ENCODE results near the gene JOSD1. TPM values are rescaled to one million over a fixed set of nuclear protein-coding genes. Genes with fewer than 3 reads are reported as not detected.

JOSD1 gene
- total and polyA plus RNA-seq, 9 of the 15 experiments (the other 6 are each of a cell fraction or from before 2014, with no cell fraction given), result 8.9 to 39.1 (median 30.4) TPM

DNA sequence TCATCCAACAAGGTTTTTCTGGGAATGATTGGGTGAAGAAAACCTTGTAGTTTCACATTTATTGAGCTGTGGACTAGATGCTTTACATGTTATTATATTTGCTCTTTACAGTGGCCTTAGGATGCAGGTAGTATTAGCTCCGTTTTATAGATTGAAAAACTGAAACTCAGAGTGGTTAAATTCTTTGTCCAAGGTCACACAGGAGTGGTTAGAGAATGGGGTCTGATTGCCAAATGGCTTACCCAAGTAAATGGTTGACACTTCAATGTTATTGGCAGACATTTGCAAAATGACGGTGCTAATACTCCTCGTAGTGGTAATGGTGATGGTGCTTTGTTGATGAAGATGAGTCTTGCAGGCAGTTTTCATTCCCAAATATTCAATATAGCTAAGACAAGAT, 7.2 kb upstream of the JOSD1 start (continued):
- TF ChIP-seq ZNF384 (IDR thresholded peaks at IDR 0.05; ENCODE audit: low read depth, low read length) (no peak), BCOR (IDR thresholded peaks at IDR 0.05) (peak; percentile 80; the same call in 1 of the 2 replicates), ZNF764 (CRISPR knock-in tag; IDR thresholded peaks at IDR 0.05; ENCODE audit: low read depth) (no peak), RBM25 (IDR thresholded peaks at IDR 0.05; ENCODE audit: low read depth, low read length, severe bottlenecking) (peak; percentile 85)
- TF ChIP-seq, protein P1, sequence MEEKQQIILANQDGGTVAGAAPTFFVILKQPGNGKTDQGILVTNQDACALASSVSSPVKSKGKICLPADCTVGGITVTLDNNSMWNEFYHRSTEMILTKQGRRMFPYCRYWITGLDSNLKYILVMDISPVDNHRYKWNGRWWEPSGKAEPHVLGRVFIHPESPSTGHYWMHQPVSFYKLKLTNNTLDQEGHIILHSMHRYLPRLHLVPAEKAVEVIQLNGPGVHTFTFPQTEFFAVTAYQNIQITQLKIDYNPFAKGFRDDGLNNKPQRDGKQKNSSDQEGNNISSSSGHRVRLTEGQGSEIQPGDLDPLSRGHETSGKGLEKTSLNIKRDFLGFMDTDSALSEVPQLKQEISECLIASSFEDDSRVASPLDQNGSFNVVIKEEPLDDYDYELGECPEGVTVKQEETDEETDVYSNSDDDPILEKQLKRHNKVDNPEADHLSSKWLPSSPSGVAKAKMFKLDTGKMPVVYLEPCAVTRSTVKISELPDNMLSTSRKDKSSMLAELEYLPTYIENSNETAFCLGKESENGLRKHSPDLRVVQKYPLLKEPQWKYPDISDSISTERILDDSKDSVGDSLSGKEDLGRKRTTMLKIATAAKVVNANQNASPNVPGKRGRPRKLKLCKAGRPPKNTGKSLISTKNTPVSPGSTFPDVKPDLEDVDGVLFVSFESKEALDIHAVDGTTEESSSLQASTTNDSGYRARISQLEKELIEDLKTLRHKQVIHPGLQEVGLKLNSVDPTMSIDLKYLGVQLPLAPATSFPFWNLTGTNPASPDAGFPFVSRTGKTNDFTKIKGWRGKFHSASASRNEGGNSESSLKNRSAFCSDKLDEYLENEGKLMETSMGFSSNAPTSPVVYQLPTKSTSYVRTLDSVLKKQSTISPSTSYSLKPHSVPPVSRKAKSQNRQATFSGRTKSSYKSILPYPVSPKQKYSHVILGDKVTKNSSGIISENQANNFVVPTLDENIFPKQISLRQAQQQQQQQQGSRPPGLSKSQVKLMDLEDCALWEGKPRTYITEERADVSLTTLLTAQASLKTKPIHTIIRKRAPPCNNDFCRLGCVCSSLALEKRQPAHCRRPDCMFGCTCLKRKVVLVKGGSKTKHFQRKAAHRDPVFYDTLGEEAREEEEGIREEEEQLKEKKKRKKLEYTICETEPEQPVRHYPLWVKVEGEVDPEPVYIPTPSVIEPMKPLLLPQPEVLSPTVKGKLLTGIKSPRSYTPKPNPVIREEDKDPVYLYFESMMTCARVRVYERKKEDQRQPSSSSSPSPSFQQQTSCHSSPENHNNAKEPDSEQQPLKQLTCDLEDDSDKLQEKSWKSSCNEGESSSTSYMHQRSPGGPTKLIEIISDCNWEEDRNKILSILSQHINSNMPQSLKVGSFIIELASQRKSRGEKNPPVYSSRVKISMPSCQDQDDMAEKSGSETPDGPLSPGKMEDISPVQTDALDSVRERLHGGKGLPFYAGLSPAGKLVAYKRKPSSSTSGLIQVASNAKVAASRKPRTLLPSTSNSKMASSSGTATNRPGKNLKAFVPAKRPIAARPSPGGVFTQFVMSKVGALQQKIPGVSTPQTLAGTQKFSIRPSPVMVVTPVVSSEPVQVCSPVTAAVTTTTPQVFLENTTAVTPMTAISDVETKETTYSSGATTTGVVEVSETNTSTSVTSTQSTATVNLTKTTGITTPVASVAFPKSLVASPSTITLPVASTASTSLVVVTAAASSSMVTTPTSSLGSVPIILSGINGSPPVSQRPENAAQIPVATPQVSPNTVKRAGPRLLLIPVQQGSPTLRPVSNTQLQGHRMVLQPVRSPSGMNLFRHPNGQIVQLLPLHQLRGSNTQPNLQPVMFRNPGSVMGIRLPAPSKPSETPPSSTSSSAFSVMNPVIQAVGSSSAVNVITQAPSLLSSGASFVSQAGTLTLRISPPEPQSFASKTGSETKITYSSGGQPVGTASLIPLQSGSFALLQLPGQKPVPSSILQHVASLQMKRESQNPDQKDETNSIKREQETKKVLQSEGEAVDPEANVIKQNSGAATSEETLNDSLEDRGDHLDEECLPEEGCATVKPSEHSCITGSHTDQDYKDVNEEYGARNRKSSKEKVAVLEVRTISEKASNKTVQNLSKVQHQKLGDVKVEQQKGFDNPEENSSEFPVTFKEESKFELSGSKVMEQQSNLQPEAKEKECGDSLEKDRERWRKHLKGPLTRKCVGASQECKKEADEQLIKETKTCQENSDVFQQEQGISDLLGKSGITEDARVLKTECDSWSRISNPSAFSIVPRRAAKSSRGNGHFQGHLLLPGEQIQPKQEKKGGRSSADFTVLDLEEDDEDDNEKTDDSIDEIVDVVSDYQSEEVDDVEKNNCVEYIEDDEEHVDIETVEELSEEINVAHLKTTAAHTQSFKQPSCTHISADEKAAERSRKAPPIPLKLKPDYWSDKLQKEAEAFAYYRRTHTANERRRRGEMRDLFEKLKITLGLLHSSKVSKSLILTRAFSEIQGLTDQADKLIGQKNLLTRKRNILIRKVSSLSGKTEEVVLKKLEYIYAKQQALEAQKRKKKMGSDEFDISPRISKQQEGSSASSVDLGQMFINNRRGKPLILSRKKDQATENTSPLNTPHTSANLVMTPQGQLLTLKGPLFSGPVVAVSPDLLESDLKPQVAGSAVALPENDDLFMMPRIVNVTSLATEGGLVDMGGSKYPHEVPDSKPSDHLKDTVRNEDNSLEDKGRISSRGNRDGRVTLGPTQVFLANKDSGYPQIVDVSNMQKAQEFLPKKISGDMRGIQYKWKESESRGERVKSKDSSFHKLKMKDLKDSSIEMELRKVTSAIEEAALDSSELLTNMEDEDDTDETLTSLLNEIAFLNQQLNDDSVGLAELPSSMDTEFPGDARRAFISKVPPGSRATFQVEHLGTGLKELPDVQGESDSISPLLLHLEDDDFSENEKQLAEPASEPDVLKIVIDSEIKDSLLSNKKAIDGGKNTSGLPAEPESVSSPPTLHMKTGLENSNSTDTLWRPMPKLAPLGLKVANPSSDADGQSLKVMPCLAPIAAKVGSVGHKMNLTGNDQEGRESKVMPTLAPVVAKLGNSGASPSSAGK (IDR thresholded peaks at IDR 0.05), result no peak
- TF ChIP-seq, protein P2, sequence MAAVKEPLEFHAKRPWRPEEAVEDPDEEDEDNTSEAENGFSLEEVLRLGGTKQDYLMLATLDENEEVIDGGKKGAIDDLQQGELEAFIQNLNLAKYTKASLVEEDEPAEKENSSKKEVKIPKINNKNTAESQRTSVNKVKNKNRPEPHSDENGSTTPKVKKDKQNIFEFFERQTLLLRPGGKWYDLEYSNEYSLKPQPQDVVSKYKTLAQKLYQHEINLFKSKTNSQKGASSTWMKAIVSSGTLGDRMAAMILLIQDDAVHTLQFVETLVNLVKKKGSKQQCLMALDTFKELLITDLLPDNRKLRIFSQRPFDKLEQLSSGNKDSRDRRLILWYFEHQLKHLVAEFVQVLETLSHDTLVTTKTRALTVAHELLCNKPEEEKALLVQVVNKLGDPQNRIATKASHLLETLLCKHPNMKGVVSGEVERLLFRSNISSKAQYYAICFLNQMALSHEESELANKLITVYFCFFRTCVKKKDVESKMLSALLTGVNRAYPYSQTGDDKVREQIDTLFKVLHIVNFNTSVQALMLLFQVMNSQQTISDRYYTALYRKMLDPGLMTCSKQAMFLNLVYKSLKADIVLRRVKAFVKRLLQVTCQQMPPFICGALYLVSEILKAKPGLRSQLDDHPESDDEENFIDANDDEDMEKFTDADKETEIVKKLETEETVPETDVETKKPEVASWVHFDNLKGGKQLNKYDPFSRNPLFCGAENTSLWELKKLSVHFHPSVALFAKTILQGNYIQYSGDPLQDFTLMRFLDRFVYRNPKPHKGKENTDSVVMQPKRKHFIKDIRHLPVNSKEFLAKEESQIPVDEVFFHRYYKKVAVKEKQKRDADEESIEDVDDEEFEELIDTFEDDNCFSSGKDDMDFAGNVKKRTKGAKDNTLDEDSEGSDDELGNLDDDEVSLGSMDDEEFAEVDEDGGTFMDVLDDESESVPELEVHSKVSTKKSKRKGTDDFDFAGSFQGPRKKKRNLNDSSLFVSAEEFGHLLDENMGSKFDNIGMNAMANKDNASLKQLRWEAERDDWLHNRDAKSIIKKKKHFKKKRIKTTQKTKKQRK (IDR thresholded peaks at IDR 0.05; ENCODE audit: borderline replicate concordance, low read depth, low read length), result no peak
- TF ChIP-seq, protein P3, sequence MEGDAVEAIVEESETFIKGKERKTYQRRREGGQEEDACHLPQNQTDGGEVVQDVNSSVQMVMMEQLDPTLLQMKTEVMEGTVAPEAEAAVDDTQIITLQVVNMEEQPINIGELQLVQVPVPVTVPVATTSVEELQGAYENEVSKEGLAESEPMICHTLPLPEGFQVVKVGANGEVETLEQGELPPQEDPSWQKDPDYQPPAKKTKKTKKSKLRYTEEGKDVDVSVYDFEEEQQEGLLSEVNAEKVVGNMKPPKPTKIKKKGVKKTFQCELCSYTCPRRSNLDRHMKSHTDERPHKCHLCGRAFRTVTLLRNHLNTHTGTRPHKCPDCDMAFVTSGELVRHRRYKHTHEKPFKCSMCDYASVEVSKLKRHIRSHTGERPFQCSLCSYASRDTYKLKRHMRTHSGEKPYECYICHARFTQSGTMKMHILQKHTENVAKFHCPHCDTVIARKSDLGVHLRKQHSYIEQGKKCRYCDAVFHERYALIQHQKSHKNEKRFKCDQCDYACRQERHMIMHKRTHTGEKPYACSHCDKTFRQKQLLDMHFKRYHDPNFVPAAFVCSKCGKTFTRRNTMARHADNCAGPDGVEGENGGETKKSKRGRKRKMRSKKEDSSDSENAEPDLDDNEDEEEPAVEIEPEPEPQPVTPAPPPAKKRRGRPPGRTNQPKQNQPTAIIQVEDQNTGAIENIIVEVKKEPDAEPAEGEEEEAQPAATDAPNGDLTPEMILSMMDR (IDR thresholded peaks at IDR 0.05 in 2 of 3, conservative IDR thresholded peaks at IDR 0.05 in 1 of 3; ENCODE audit: insufficient read depth in 2 of 3, low read depth in 1 of 3, low read length in 3 of 3), result no peak

All from K562 (cell line).